ENCODE measurements around the gene NFYB. TPM values are rescaled to one million over a fixed set of nuclear protein-coding genes. Genes with fewer than 3 reads are reported as not detected.

Gene NFYB
- total and polyA plus RNA-seq, 9 of the 15 experiments (the other 6 are each of a cell fraction or from before 2014, with no cell fraction given), result 14.5 to 51.5 (median 32.3) TPM

DNA sequence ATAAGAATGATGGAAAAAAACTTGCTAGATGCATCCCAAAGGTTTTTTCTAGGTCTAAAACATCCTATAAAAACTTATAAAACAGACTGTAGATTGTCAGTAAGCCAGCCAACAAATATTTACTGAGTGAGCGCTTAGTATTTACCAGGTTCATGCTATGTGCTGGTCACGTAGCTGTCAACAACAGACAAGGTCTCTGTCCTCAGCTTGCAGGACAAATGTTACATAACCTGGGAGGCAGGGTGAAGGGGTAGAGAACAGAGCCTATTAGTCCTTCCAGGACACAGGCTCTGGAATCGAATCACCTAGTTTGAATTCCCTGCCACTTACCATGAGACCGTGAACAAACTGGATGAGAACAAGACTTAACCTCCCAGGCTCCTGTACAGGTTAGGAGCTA, 6.4 kb downstream of the NFYB start:
- in situ Hi-C loops (cut with MboI) (no loop called here), intact Hi-C loops (cut with micrococcal nuclease) (no loop called here)
- Histone ChIP-seq H3K9me3 (replicated peaks; ENCODE audit: control insufficient read depth, insufficient read depth, low read depth, low read length) (no peaks in the 10 kb centered on the region), H3K9ac (ENCODE audit: insufficient read depth in 1 of 2, low read depth in 2 of 2, low read length in 2 of 2) (no peak overlapping the region), H3K4me1 (replicated peaks in 1 of 2; ENCODE audit: control insufficient read depth in 2 of 2, insufficient read depth in 2 of 2, low read length in 2 of 2) (peaks cover 0 to 13% of the 10 kb centered on the region in 2 experiments; a peak in 3 of 5 replicates), H3K27ac (ENCODE audit: extremely low read depth, low read depth, low read length) (no peak overlapping the region), H3K36me3 (ENCODE audit: control insufficient read depth, insufficient read depth, low read length) (peaks cover 75% of the 10 kb centered on the region), H3K4me2 (ENCODE audit: insufficient read depth, low read length) (no peak overlapping the region), H3K4me3 (no peak overlapping the region), H2AFZ (ENCODE audit: low read depth, low read length) (no peak overlapping the region), H3K27me3 (ENCODE audit: control insufficient read depth in 2 of 2, insufficient read depth in 2 of 2, low read length in 2 of 2) (no peaks in the 10 kb centered on the region), H3K9me1 (ENCODE audit: control insufficient read depth, insufficient read depth, low read length) (no peaks in the 10 kb centered on the region), H4K20me1 (replicated peaks; ENCODE audit: control insufficient read depth, insufficient read depth, low read length) (no peaks in the 10 kb centered on the region), H3K79me2 (ENCODE audit: control insufficient read depth, insufficient read depth, low read length) (peaks cover 38% of the 10 kb centered on the region)
- DNase-seq (ENCODE audit: extremely low read depth in 1 of 4, low spot score in 3 of 4) (no peak), FAIRE-seq (no peak), ATAC-seq (no peak)
- ChIA-PET POLR2A (interaction anchor here (1.0 kb wide), 1 partner anchor 13 kb away, joined by 4 read pairs; no protein-coding TSS in a partner anchor), CTCF (ENCODE audit: low intra/inter-chr PET ratio) (interaction anchor here (0.5 kb wide), 1 partner anchor 413 kb away, joined by 3 read pairs; no protein-coding TSS in a partner anchor)
- no TSS peak for BruUV-seq (replicated peaks)
- WGBS (ENCODE audit: insufficient coverage, low coverage, missing lambda C conversion rate), result 90% methylated on average over 4 of the region's 4 CpGs
- TF ChIP-seq HES1 (IDR thresholded peaks at IDR 0.05; ENCODE audit: low read depth), result no peak
- no peak for TF ChIP-seq STAT5A (IDR thresholded peaks at IDR 0.05; ENCODE audit: borderline replicate concordance, low read length)
- no peak for TF ChIP-seq ATF1 (CRISPR knock-in tag; IDR thresholded peaks at IDR 0.05)
- no peak for TF ChIP-seq ATF1 (tag; IDR thresholded peaks at IDR 0.05)
- no peak for TF ChIP-seq PATZ1 (CRISPR knock-in tag; IDR thresholded peaks at IDR 0.05; ENCODE audit: borderline replicate concordance)
- no peak for TF ChIP-seq ZNF146 (CRISPR knock-in tag; IDR thresholded peaks at IDR 0.05; ENCODE audit: unreplicated experiment)
- no peak for TF ChIP-seq ZNF408 (CRISPR knock-in tag; IDR thresholded peaks at IDR 0.05; ENCODE audit: low read depth)
- no peak for TF ChIP-seq SMARCA4 (IDR thresholded peaks at IDR 0.05)
- no peak for TF ChIP-seq RBM25 (IDR thresholded peaks at IDR 0.05; ENCODE audit: low read depth, low read length, severe bottlenecking)
- TF ChIP-seq C11orf30 (IDR thresholded peaks at IDR 0.05; ENCODE audit: low read depth), result no peak
- no peak for TF ChIP-seq MCM5 (IDR thresholded peaks at IDR 0.05; ENCODE audit: low read depth)
- TF ChIP-seq POLR2A (conservative IDR thresholded peaks at IDR 0.05), result no peak
- TF ChIP-seq, protein P1, sequence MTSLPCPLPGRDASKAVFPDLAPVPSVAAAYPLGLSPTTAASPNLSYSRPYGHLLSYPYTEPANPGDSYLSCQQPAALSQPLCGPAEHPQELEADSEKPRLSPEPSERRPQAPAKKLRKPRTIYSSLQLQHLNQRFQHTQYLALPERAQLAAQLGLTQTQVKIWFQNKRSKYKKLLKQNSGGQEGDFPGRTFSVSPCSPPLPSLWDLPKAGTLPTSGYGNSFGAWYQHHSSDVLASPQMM (CRISPR knock-in tag; IDR thresholded peaks at IDR 0.05), result no peak
- TF ChIP-seq MEF2D (tag; conservative IDR thresholded peaks at IDR 0.05; ENCODE audit: low read depth), result no peak
- TF ChIP-seq ZNF551 (CRISPR knock-in tag; IDR thresholded peaks at IDR 0.05), result no peak
- no peak for TF ChIP-seq GABPB1 (CRISPR knock-in tag; IDR thresholded peaks at IDR 0.05)
- TF ChIP-seq, protein P2, sequence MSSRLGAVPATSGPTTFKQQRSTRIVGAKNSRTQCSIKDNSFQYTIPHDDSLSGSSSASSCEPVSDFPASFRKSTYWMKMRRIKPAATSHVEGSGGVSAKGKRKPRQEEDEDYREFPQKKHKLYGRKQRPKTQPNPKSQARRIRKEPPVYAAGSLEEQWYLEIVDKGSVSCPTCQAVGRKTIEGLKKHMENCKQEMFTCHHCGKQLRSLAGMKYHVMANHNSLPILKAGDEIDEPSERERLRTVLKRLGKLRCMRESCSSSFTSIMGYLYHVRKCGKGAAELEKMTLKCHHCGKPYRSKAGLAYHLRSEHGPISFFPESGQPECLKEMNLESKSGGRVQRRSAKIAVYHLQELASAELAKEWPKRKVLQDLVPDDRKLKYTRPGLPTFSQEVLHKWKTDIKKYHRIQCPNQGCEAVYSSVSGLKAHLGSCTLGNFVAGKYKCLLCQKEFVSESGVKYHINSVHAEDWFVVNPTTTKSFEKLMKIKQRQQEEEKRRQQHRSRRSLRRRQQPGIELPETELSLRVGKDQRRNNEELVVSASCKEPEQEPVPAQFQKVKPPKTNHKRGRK (tag; IDR thresholded peaks at IDR 0.05), result no peak
- TF ChIP-seq CHD2 (IDR thresholded peaks at IDR 0.05; ENCODE audit: low read depth, low read length), result no peak
- no peak for TF ChIP-seq ERF (CRISPR knock-in tag; IDR thresholded peaks at IDR 0.05)

Data from K562 (cell line).